Body of pancreas (tissue), 4 donors: Measurements from ENCODE around the gene CERS5.

ENCODE experiments used
- POLR2A ChIP-seq, 3 donors: fragments of 450-650 bp; IDR thresholded peaks; one replicate each; pipeline ENCODE4 v1.6.1; 2016; ENCODE audit warnings: antibody characterized with exemption in 3 of 3, mild to moderate bottlenecking in 2 of 3
- TF ChIP-seq, protein P1 (sequence below), 7 experiments: fragments of 450-650 bp in 4 of 7; fragments of 200-600 bp in 3 of 7; sonication (generic) in 3 of 7; IDR thresholded peaks; one replicate each; pipeline ENCODE4 v1.5.1; 2016 to 2019; ENCODE audit warnings: antibody characterized with exemption in 7 of 7

GRCh38 chr12:50105913-50106450, 61.2 kb downstream of the CERS5 start:
- TF ChIP-seq, protein P1, sequence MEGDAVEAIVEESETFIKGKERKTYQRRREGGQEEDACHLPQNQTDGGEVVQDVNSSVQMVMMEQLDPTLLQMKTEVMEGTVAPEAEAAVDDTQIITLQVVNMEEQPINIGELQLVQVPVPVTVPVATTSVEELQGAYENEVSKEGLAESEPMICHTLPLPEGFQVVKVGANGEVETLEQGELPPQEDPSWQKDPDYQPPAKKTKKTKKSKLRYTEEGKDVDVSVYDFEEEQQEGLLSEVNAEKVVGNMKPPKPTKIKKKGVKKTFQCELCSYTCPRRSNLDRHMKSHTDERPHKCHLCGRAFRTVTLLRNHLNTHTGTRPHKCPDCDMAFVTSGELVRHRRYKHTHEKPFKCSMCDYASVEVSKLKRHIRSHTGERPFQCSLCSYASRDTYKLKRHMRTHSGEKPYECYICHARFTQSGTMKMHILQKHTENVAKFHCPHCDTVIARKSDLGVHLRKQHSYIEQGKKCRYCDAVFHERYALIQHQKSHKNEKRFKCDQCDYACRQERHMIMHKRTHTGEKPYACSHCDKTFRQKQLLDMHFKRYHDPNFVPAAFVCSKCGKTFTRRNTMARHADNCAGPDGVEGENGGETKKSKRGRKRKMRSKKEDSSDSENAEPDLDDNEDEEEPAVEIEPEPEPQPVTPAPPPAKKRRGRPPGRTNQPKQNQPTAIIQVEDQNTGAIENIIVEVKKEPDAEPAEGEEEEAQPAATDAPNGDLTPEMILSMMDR (IDR thresholded peaks at IDR 0.05): no peak
- TF ChIP-seq POLR2A (IDR thresholded peaks at IDR 0.05): no peak
